GM21723 (cell line): ENCODE results near the gene CTR9.
A peak's percentile ranks its signal among the peaks of the same experiment; 100 is the strongest.

Experiments
- ATAC-seq: cut with Tn5 transposase; IDR thresholded peaks from one replicate; pipeline ENCODE4 v1.9.1; 2021; ENCODE audit warnings: mild to moderate bottlenecking, moderate library complexity; ENCODE audit not compliant: unreplicated experiment

The CTR9 gene

DNA sequence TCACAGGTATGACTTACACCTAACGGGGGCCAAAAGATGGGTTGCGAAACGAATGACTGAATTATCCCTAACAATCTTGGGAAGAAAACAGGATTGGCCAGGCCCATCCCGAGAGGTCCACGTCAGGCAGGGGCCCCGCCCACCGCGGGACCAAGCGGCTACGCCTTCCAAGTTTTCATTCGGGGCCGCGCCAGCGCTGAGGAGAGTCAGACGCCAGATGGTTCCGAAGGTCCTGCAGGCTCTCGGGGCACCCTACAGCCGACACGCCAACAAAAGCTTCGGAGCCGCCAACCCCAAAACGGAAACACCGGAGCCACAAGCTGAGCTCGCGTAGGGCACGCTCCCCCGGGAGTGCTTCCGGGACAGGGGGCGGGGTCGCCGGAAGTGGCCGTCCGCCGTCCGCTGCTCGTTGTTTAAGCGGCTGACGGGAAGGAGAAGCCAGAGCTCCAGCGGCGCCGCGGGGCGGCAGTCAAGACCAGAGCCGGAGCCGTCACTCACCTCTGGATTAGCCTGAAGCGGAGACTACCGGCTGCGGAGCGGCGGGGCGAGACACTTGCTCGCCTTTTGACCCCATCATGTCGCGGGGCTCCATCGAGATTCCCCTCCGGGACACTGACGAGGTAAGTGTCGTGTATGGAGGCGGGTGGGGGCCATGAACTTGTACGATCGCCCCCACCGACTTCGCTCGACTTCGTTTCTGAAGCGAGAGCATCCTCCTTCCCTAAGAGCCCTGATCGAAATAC, at the start of gene CTR9:
CTR9 (plus strand) TSS at position 409 of the 743 bp plus-strand sequence; CDS start at position 576, 167 bp downstream.
- ATAC-seq, result peak; percentile 94

DNA sequence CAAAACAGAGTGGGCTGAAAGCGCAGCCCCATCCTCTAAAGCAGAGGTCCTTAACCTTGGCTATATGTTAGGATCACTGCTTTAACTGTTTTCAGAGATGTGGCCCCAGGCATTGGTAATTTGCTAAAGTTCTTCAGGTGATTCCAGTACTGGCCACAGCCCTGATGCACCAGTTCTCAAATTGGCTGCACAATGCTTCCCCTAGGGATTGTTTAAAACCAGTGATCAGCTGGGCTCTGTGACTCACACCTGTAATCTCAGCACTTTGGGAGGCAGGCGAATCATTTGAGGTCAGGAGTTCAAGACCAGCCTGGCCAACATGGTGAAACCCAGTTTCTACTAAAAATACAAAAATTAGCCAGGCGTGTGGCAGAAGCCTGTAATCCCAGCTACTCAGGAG, 49.1 kb upstream of the CTR9 start:
- no peak for ATAC-seq

GRCh38 chr11:10708131-10708530, 42.9 kb upstream of the CTR9 start:
- no peak for ATAC-seq

GRCh38 chr11:10709299-10710086, 41.6 kb upstream of the CTR9 start:
- no peak for ATAC-seq

GRCh38 chr11:10715571-10715970, 35.5 kb upstream of the CTR9 start:
- ATAC-seq, result no peak

DNA sequence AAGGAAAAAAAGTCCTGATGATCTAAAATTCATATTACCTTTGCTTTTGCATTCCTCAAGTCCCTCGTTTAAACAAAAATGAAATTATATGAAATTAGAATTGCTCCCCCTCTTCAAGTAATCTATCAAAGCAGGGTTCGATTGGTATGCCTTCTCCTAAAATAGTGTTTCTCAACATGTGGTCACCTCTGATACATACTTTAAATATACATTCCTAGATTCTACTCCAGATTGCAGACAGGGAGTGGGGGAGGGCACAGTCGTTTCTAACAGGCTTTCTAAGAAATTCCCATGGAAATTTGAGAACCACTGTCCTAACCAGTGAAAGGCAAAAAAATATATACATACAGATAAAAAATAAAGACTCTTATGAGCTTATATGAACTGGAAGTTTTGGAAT, 34.9 kb upstream of the CTR9 start:
- no peak for ATAC-seq

- ATAC-seq, result no peak
These were observed 34.3 kb upstream of the CTR9 start for GRCh38 chr11:10716543-10717259.

GRCh38 chr11:10719616-10720015, 31.4 kb upstream of the CTR9 start:
- ATAC-seq, result no peak

DNA sequence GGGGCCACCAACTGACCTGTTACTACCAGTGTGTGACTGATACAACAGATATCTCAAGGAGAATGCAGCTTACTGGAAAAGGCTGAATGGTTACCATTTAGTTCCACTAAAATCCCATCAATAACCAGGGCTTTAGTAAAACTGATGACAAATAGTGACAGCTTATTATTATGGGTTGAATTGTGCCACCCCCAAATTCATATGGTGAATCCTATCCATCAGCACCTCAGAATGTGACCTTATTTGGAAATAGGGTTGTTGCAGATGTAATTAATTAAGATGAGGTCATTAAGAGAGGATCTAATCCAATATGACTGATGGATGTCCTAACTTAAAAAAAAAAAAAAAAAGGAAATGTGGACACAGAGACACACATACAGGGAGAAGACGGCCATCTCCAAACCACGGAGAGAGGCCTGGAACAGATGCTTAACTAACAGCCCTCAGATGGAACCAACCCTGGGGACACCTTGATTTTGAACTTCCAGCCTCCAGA, 30.1 kb upstream of the CTR9 start:
- no peak for ATAC-seq

- no peak for ATAC-seq
These were observed 28.7 kb upstream of the CTR9 start for GRCh38 chr11:10722307-10722706.

DNA sequence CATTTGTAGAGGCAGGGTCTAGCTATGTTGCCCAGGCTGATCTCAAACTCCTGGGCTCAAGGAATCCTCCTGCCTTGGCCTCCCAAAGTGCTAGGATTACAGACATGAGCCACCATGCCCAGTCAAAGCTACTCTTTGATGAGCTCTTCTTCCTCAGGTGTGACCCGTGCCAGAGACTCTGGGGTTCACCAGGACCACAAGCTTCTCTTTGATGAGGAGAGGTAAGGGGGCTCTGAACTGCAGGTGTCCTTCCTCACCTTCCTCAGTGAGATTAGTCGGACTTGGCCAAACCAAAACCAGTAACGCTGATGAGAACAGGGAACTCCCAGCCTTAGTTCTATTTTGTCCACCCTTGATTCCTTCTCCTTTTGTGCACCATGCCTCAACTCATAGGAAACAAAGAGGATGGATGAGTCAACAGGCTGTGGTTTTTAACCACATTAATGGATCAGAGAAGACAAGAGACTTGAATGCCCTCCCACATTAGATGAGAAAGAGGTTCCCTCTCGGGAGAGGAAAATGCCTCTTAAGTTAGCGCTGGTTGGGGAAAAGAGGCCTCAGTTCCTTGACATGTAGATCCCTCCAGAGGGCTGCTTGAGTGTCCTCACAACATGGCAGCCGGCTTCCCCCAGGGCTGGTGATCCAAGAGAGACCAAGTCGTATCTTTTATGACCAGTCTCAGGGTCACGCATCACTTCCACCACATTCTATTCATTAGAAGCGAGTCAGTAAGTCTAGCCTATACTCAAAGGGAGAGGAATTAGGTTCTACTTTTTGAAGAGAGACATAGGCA, 25.7 kb upstream of the CTR9 start:
- no peak for ATAC-seq

- no peak for ATAC-seq
These were observed 25.2 kb upstream of the CTR9 start for GRCh38 chr11:10725907-10726253.

- no peak for ATAC-seq
These were observed 23.7 kb upstream of the CTR9 start for GRCh38 chr11:10727146-10727851.

DNA sequence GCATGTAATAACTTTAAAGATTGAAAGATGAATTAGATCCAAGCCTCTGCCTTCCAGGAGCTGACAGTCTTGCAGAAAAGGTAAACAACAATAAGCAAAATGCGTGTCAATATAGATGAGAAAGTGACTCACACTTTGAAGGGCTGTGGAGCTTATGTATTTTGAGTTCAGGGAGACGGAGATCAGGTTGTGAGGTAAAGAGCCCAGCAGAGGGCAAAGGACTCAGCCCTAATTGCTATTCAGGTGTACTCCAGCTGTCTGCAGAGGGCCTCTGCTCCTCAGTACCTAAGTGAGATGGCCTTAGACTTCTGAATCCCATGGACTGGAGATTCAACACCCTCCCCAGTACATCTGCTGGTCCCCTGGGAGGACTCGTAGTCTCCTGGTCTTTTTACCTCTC, 22.9 kb upstream of the CTR9 start:
- no peak for ATAC-seq

- ATAC-seq, result no peak
These were observed 22.1 kb upstream of the CTR9 start for GRCh38 chr11:10728789-10729472.

GRCh38 chr11:10730151-10730550, 20.9 kb upstream of the CTR9 start:
- no peak for ATAC-seq

DNA sequence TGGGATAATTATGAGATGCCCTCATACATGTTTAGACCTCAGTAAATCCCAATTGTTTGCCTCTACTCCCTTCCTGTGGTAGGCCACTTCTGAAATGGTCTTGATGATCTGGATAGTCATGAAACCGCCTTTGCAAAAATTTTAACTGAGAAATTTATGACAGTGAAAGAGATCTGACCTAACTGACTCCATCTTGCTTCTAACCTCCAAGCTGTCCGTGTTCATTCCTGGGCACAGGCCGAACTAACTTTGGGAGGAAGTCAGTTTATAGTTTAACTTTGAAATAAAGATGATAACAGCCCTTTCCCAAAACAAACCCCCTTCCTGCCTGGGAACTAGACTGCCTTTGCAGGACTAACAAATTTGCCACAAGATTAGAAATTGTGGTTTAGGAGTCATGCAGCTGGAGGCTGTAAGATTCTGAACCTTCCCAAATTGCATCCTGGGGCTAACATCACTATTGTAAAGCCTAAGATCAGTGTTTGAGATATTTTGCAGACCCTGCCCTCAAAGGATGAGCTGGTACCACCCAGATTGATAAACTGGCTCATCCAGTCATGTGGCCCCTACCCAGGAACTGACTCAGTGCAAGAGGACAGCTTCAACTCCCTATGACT, 19.9 kb upstream of the CTR9 start:
- no peak for ATAC-seq

- ATAC-seq, result peak; percentile 97
These were observed 15.3 kb upstream of the CTR9 start for GRCh38 chr11:10735481-10736475.
